GM10847 (cell line): Measurements from ENCODE around the gene FCGR3A.
"Not testable (repeated sequence)": the region's sequence is repeated elsewhere in the genome, so short reads cannot be mapped to it uniquely, and the experiment has no call there.

Experiments
- POLR2A ChIP-seq: IDR thresholded peaks from 2 replicates; pipeline ENCODE4 v1.6.1; 2011; ENCODE audit not compliant: insufficient read length; ENCODE audit errors: extremely low read depth

The FCGR3A gene

DNA sequence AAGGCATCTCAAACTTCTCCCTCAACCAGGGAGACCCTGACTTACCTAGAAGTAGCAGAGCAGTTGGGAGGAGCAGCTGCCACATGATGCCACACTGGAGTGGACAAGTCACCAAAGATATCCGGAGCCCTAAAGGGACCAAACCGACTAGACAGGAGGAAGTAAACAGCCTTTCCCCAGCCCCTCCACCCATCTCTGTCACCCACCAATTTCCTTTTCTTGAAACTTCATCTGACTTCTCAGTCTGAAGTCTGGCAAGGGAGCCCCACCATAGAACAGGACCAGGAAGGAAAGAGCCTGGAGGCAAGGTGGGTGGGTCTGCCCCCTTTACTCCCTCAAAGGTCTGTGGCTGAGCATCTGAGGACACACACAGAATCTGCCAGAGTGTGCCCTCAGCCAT is at the start of gene FCGR3A:
Gene FCGR3A (minus strand): TSS at position 167 of the 400 bp plus-strand sequence. CDS start 82 bp downstream, at position 85.
- TF ChIP-seq POLR2A = no peak

DNA sequence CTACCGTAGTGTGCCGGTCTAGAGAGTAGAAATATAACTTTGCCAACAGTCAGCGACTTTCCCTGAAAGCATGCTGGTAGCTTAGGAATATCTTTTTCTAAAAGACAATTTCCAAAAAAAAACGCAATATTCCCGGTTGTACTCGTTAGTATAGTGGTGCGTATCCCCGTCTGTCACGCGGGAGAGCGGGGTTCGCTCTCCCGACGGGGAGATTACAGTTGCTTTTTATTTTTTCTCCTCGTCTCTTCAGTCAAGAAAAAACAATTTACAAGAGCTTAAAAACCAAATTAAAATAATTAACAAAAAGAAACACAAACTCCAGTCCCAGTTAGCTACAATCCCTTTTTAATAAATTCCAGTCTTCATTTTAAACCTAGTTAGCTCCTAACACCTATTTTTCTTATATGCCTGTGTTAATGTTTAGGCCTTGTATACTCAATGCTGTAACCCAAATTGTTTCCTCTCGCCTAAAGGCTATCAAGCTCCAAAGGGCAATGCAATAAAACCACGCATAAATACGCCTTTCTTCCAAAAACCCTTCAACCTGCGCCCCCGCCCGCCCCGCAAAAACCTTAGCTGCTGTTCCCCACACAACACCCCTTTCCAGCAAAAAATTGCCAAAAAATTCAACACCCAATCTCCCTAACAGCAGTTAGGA is 17.5 kb downstream of the FCGR3A start:
- no peak for TF ChIP-seq POLR2A

DNA sequence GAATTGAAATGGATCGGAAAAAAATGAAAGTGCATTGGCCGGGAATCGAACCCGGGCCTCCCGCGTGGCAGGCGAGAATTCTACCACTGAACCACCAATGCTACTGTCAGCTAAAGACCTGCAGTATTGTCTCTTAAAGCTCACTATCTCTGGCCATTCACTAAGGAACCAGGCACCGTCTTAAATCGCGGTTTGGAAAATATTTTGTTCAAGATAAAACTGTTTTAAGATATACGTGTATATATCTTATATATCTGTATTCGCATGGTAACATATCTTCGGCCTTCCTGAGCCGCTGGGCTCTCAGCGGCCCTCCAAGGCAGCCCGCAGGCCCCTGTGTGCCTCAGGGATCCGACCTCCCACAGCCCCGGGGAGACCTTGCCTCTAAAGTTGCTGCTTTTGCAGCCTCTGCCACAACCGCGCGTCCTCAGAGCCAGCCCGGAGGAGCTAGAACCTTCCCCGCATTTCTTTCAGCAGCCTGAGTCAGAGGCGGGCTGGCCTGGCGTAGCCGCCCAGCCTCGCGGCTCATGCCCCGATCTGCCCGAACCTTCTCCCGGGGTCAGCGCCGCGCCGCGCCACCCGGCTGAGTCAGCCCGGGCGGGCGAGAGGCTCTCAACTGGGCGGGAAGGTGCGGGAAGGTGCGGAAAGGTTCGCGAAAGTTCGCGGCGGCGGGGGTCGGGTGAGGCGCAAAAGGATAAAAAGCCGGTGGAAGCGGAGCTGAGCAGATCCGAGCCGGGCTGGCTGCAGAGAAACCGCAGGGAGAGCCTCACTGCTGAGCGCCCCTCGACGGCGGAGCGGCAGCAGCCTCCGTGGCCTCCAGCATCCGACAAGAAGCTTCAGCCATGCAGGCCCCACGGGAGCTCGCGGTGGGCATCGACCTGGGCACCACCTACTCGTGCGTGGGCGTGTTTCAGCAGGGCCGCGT is 25.5 kb downstream of the FCGR3A start, which contains the start of gene HSPA6:
Gene HSPA6 (plus strand): TSS at position 724 of the 925 bp plus-strand sequence. CDS start 119 bp downstream, at position 843.
- TF ChIP-seq POLR2A = not testable (repeated sequence)

DNA sequence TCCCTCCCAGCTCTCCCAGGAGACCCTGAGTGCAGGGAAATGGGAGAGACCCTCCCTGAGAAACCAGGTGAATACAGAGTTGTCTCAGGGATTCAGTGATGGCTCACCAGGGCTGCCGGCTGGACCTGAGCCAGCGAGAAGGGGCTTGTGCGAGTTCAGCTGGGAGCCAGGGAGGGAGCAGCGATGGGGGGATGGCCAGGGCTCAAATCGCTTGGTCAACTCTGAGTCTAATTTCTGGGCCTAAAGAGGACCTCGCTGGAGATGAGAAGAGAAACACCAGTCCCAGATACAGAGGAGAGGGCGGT is 37.9 kb downstream of the FCGR3A start:
- TF ChIP-seq POLR2A = no peak

DNA sequence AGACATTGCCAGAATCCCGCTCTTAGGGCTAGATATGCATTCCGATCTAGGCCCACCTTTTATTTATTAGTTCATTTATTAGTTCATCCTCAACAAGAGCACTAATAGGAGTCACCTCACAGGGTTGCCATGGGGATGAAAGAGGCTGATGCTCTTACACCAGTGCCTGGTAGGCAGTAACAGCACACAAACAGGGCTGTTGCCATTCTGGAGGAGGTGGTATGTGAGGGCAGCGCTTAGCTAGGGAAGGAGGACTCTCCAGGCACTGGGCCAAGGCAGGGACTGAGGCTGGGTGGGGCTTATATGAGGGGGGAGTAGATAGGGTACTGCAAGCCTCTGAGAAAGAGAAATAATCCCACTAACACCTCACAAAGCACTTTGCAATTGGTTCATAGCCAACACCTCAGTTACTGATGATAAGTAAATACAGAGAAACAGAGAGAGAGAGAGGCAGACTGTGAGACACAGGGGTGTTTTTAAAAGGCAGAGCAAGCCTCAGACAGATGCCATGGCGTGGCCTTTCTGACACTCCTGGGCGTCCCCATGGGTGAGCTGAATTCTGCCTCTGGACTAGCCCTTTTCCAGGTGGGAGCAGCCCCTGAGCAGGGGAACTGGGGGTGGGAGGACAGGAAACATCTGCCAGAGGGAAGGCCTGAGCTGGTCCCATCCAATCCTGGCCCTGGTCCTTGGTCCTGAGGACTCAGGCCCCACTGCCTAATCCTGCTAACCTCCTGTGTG is 38.4 kb downstream of the FCGR3A start:
- TF ChIP-seq POLR2A = no peak

DNA sequence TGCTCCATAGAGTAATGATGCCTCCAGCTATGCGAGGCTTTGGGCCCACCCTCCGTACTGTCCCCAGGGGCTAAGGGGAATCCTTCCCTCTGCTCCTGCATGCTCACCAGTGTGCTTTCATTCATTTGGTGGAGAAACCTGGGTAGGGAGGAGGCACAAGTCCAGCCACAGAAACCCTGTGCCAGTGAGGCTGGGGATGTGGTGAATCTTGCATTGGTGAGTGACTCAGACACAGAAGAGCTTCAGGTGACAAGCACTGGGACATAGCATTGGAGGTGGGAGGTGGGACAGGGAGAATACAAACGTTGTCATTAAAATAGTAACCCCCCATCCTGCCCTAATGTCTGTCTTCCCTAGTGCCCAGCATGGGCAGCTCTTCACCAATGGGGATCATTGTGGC is 39.1 kb downstream of the FCGR3A start:
- TF ChIP-seq POLR2A = no peak

DNA sequence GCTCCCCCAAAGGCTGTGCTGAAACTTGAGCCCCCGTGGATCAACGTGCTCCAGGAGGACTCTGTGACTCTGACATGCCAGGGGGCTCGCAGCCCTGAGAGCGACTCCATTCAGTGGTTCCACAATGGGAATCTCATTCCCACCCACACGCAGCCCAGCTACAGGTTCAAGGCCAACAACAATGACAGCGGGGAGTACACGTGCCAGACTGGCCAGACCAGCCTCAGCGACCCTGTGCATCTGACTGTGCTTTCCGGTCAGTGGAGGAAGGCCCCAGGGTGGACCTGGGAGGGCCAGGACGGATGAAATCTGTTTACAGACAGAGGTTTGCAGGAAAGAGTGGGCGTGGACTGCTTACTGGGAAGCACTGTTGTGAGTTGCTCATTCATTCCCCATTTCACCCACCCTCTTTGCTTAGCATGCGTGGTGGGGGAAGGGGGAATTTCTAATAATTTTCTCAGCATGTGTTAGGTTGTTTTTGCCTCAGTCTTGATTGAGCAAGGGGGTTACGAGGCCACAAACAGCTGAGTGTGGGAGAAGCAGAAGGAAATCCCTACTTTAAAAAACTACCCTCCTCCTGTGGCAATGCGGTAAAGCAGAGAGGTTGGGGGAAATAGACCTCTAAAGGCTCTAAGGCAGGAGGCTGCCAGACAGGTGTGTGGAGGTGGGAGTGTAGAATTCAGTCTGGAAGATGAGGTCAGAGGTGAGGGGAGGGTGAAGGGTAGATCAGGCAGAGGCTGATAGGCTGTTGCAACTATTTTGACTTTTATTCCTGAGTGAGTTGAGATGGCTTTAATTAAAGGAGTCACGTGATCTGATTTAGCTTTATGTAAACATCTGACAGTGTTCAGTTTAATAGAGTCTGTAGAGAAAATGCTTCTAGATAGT is 43.0 kb downstream of the FCGR3A start:
- no peak for TF ChIP-seq POLR2A

DNA sequence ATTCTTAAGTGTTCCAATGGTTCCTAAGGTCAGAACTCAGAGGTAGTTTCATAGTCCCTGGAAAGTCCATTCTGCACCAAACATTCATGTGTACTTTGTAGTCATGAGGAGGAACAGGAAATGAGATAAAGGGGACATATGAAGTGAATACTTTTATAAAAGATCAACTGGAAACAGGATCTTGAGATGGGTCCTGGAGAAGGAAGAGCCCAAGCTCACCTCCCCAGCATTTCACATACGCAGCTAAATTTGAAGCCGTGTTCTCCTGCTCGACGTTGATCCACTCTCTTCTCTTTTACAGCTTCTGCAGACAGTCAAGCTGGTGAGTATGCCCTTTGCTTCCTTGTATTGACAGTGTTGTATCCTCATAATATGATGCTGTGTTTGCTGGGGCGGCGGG is 43.9 kb downstream of the FCGR3A start:
- no peak for TF ChIP-seq POLR2A

DNA sequence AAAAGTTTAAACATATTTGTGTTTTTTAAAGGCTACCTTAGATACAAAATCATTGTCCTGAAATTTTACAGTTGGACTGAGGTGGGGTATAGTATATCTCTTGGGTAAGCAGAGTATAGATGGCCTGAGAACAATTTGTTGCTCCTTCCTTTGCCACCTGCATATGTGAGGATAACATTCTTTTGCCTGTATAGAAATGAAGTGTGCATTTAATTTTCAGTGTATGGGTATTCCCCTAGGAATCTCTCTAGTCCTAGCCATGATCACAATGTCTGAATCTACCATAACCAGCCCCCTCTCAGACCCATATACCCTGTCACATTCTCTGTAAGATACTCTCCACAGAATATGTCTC is 46.2 kb downstream of the FCGR3A start:
- no peak for TF ChIP-seq POLR2A

DNA sequence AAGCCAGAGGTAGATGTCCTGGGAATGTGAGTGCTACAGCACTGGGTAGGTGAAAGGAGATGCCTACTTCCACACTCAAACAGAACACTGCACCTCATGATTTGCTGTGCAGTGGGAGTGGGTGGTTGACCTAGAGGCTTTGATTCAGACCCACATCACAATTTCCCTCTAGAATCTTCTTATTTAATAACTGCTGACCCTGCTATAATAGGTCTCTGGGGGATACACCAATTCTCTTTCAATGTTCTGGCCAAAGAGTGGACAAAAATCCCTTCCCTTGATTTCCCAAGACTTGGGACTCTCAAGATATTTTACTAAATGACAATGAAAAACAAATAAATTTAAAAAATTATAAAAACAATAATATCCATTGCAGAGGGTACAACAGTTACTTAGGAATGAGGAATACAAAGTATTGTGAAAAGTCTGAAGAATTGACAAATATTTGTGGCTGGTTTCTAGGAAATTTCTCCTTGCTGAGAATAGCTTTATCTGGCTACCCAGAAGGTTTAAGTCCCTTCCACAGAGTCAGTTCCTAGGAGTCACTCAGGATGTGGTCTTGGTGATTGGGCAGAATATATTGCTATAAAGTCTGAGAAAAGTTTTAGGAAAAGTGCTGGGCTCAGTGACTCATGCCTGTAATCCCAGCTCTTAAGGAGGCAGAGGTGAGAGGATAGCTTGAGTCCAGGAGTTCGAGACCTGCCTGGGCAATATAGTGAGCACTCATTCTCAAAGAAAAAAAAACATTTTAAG is 46.8 kb downstream of the FCGR3A start:
- TF ChIP-seq POLR2A = no peak

DNA sequence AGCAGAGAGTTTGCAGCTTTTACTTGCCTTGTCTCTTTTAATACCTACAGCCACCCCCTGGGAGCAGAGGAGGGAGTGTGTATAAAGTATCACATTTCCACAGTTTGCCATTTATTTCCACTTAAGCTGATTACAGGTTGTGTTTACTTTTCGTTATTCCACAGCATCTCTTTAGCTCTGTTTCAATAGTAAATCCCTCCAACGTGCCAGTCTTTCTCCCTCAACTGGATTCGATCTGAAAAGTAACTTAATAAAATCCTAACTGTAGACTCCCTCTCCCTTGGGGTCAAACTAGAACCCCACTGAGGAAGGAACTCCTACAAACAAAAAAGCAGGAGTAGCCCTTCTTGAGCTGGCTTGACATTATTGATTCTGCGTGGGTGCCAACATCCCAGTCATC is 47.4 kb downstream of the FCGR3A start:
- TF ChIP-seq POLR2A = no peak

DNA sequence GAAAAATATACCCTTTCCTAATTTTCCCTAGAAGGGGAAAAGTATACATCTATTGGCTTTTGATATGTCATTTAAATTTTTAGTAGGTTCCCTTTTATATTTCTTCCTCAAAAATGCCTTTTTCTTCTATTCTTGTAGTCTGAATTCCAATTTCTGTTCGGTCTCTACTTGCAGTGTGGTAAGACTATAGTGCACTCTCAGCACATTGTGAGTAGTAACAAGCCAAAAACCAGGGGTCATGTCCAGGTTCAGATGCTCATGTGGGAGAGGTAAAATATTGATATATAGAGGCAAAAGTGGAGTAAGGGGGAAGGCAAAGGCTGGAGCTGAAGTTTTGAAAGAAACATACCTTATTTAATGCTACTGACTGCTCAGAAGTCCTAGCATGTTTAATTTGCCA is 48.4 kb downstream of the FCGR3A start:
- no peak for TF ChIP-seq POLR2A

DNA sequence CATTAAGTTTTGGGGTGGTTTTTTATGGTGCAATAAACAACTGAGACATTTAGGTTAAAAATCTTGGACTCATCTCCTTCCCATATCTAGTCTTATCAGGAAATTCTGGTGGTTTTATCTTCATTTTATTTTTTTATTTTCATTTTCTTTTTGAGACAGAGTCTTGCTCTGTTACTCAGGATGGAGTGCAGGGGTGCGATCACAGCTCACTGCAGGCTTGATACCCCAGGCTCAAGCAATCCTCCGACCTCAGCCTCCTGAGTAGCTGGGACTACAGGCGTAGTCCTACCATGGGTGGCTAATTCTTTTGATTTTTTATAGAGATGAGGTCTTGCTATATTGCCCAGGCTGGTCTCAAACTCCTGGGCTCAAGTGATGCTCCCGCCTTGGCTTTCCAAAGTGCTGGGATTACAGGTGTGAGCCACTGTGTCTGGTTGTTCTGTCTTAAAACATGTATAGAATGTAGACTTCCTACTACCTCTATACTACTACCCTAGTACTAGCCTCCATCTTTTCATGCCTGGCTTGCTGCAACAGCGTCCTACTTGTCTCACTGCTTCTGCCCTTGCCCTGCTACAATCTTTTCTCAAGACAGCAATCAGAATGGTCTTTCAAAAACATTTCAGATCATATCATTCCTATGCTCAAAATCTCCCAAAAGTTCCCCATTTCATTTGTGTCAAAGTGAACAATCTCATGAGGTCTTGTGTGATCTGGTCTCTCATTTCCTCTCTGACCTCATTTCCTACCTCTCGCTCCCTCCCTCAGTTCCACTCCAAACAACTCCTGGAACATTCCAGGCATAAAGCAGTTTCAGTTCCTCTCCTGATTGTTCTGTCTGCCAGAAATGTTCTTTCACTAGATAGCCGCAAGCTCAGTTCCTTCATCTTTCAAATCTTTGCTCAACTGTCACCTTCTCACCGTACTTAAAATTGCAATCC is 50.2 kb downstream of the FCGR3A start:
- no peak for TF ChIP-seq POLR2A

DNA sequence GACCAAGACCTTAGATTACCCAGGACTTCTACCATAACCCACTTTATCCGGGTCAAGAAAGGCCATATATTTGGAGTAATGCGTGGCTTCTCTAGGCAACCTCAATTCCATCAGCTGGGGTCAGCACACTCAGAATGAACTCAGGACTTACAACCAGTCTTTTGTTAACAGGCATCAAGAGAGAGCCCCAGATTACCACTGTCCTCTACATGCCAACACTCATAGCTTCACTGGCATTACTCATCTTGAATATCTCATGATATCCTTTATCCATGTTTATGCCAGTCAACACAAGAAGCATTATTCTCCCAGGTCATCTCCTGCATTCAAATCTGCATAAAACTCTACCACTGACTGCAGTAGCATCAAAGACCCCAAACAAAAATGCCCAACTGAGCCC is 51.0 kb downstream of the FCGR3A start:
- TF ChIP-seq POLR2A = no peak

DNA sequence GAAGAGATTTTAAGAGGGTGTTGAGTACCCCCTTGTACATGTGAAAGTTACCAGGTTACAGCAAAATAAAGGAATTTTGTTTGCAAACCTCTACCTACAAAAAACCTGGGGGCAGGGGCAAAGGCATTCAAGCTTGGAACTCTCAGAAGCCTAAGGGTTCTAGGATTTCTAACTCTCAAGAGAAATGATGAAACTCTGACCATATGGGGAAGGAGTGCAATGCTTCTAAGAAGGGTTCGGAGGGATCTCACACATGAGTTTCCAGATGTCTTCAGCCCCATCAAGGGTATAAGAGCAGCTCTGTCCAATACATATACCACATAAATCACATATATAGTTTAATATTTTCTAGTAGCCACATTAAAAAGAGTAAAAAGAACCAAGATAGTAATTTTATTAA is 51.7 kb downstream of the FCGR3A start:
- no peak for TF ChIP-seq POLR2A
